Esophagus squamous epithelium (tissue), 4 donors: ENCODE data around the gene NFX1.

Experiments used
- POLR2A ChIP-seq, 4 donors: fragments of 450-650 bp; IDR thresholded peaks; one replicate each; pipeline ENCODE4 v1.6.1; 2017; ENCODE audit warnings: antibody characterized with exemption in 4 of 4, mild to moderate bottlenecking in 4 of 4, moderate library complexity in 3 of 4
- TF ChIP-seq, protein P1 (sequence below), 6 experiments: fragments of 450-650 bp in 4 of 6; fragments of 200-600 bp in 2 of 6; sonication (generic) in 2 of 6; IDR thresholded peaks; one replicate each; pipeline ENCODE4 v1.5.1; 2016 to 2019; ENCODE audit warnings: antibody characterized with exemption in 6 of 6, mild to moderate bottlenecking in 4 of 6, moderate library complexity in 4 of 6

DNA sequence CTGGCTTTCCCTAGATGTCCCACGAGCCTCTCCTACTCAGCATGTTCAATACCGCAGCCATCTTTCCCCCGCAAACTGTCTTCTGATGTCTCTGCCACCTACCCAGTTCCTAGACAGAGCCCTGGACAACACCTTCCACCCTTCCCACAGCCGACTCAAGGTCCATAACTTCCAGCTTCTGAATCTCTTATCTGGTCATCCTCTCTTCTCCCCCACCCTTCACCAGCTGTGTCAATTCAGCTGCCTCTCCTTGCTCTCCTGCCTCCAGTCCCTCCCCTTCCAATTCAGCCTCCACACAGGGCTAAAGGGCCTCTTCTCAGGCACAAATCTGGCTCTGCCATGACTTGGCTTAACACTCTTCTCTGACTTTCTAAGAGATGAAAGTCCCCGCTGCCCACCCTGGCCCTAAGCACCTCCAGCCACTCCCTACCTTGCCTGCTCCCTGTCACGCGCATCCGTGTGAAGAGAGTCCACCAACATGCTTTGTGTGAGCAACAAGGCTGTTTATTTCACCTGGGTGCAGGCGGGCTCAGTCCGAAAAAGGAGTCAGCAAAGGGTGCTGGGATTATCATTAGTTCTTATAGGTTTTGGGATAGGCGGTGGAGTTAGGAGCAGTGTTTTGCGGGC lies 86.9 kb downstream of the NFX1 start:
- TF ChIP-seq, protein P1, sequence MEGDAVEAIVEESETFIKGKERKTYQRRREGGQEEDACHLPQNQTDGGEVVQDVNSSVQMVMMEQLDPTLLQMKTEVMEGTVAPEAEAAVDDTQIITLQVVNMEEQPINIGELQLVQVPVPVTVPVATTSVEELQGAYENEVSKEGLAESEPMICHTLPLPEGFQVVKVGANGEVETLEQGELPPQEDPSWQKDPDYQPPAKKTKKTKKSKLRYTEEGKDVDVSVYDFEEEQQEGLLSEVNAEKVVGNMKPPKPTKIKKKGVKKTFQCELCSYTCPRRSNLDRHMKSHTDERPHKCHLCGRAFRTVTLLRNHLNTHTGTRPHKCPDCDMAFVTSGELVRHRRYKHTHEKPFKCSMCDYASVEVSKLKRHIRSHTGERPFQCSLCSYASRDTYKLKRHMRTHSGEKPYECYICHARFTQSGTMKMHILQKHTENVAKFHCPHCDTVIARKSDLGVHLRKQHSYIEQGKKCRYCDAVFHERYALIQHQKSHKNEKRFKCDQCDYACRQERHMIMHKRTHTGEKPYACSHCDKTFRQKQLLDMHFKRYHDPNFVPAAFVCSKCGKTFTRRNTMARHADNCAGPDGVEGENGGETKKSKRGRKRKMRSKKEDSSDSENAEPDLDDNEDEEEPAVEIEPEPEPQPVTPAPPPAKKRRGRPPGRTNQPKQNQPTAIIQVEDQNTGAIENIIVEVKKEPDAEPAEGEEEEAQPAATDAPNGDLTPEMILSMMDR (IDR thresholded peaks at IDR 0.05): no peak
- TF ChIP-seq POLR2A (IDR thresholded peaks at IDR 0.05): no peak
